SU-DHL-6 (cell line): Measurements from ENCODE around the gene RPP14.

ENCODE experiments used
- H2AFZ ChIP-seq: fragments of 200-600 bp; sonication (generic); 2 replicates; pipeline ENCODE4 v1.6.1; 2014; ENCODE audit warnings: low read depth, mild to moderate bottlenecking, moderate library complexity, mixed read lengths, antibody characterized with exemption, low read length; ENCODE audit not compliant: severe bottlenecking
- H3F3A ChIP-seq: fragments of 200-600 bp; shearing (Covaris generic); 2 replicates; pipeline ENCODE4 v1.6.0; 2016; ENCODE audit warnings: antibody characterized with exemption, mild to moderate bottlenecking; ENCODE audit not compliant: insufficient read depth
- H3K27ac ChIP-seq: fragments of 200-600 bp; sonication (generic); 2 replicates; pipeline ENCODE4 v1.5.1; 2016; ENCODE audit warnings: low read depth, mild to moderate bottlenecking, low read length, moderate library complexity, mixed read lengths
- H3K27me3 ChIP-seq: fragments of 200-600 bp; sonication (generic), shearing (Covaris generic); 2 replicates; pipeline ENCODE4 v1.6.0; 2014; ENCODE audit warnings: mild to moderate bottlenecking, low read length
- H3K36me3 ChIP-seq: fragments of 200-600 bp; sonication (generic); 2 replicates; pipeline ENCODE4 v1.6.1; 2014; ENCODE audit warnings: mild to moderate bottlenecking, low read length, mixed read lengths
- H3K4me2 ChIP-seq: fragments of 300-600, 200-600 bp; shearing (Covaris generic), sonication (generic); 2 replicates; pipeline ENCODE4 v1.6.0; 2014; ENCODE audit warnings: low read length, low read depth, mild to moderate bottlenecking; ENCODE audit not compliant: poor library complexity, severe bottlenecking
- H3K4me3 ChIP-seq: fragments of 200-600 bp; sonication (generic); 2 replicates; pipeline ENCODE4 v1.5.1; 2014; ENCODE audit warnings: antibody characterized with exemption, low read length, mild to moderate bottlenecking, mixed read lengths; ENCODE audit not compliant: insufficient read depth, poor library complexity, severe bottlenecking
- H3K79me2 ChIP-seq: fragments of 200-600 bp; sonication (generic); 2 replicates; pipeline ENCODE4 v1.6.1; 2014; ENCODE audit warnings: mild to moderate bottlenecking, low read length, moderate library complexity; ENCODE audit not compliant: insufficient read depth
- H3K9ac ChIP-seq: fragments of 200-600 bp; sonication (generic); 2 replicates; pipeline ENCODE4 v1.7.0; 2014; ENCODE audit warnings: mild to moderate bottlenecking, low read length
- H3K9me2 ChIP-seq: fragments of 200-600 bp; sonication (generic); replicated peaks from 2 replicates; pipeline ENCODE4 v1.6.1; 2014; ENCODE audit warnings: low read length; ENCODE audit not compliant: insufficient read depth
- H3K9me3 ChIP-seq: fragments of 200-600 bp; sonication (generic); 2 replicates; pipeline ENCODE4 v1.6.1; 2014; ENCODE audit warnings: low read length, mixed read lengths; ENCODE audit not compliant: insufficient read depth
- H4K20me1 ChIP-seq: fragments of 200-600 bp; sonication (generic); 2 replicates; pipeline ENCODE4 v1.6.1; 2014; ENCODE audit warnings: low read depth, mild to moderate bottlenecking, antibody characterized with exemption, low read length, moderate library complexity, mixed read lengths
- CTCF ChIP-seq: fragments of 200-600 bp; sonication (generic); IDR thresholded peaks from one replicate; pipeline ENCODE4 v1.5.1; 2017; ENCODE audit warnings: antibody characterized with exemption, mild to moderate bottlenecking, low read length, moderate library complexity; ENCODE audit not compliant: insufficient read depth, poor library complexity, severe bottlenecking
- EZH2phosphoT487 ChIP-seq: fragments of 200-600 bp; sonication (generic), shearing (Covaris generic); conservative IDR thresholded peaks from 2 replicates; pipeline ENCODE4 v1.6.1; 2018; ENCODE audit warnings: mild to moderate bottlenecking, antibody characterized with exemption, low read length, moderate library complexity, mixed read lengths

RPP14 gene

DNA sequence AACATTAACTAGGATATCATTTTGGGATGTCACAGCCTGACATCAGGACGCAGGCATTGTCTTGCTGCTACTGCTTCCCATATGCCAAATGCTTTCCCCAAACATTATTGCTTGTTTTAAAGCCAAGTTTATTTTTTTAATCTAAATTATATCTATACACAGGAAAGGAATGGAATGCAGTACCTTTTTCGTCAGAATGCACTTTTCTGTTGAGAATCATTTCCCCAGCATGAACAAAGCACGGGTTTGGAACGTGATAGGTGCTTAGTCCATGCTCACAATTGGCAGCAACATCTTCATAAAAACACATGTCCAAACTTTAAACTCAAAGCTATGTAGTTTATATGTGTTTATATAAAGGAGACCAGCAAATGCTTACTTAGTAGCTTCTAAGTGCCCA is 52.8 kb downstream of the RPP14 start:
- no peak for TF ChIP-seq EZH2phosphoT487
- no peak for TF ChIP-seq CTCF
- Histone ChIP-seq H3K4me2 (no peak overlapping the region), H3F3A (peaks cover 43% of the 10 kb centered on the region), H3K4me3 (no peak overlapping the region), H3K79me2 (peaks cover 93% of the 10 kb centered on the region), H4K20me1 (no peaks in the 10 kb centered on the region), H3K27ac (peak overlapping the region; percentile 98; the same call in 1 of the 2 replicates), H3K9me2 (no peaks in the 10 kb centered on the region), H3K9me3 (no peaks in the 10 kb centered on the region), H3K9ac (no peak overlapping the region), H3K27me3 (no peaks in the 10 kb centered on the region), H2AFZ (no peak overlapping the region), H3K36me3 (no peaks in the 10 kb centered on the region)

- Histone ChIP-seq H4K20me1 (no peaks in the 10 kb centered on the region), H3K4me2 (no peak overlapping the region), H3F3A (peaks cover 35% of the 10 kb centered on the region), H2AFZ (no peak overlapping the region), H3K79me2 (peaks cover 93% of the 10 kb centered on the region), H3K9ac (no peak overlapping the region), H3K9me2 (no peaks in the 10 kb centered on the region), H3K9me3 (no peaks in the 10 kb centered on the region), H3K27ac (no peak overlapping the region), H3K4me3 (no peak overlapping the region), H3K27me3 (no peaks in the 10 kb centered on the region), H3K36me3 (no peaks in the 10 kb centered on the region)
- TF ChIP-seq CTCF (no peak), EZH2phosphoT487 (no peak)
Observed at GRCh38 chr3:58359621-58360020, 53.6 kb downstream of the RPP14 start.

- Histone ChIP-seq H3K4me3 (no peak overlapping the region), H4K20me1 (peaks cover 12% of the 10 kb centered on the region; the same call in 1 of the 2 replicates), H2AFZ (no peak overlapping the region), H3K4me2 (no peak overlapping the region), H3K9me2 (no peaks in the 10 kb centered on the region), H3K9ac (no peak overlapping the region), H3K36me3 (no peaks in the 10 kb centered on the region), H3K79me2 (peaks cover 97% of the 10 kb centered on the region), H3F3A (peaks cover 14% of the 10 kb centered on the region; the same call in 1 of the 2 replicates), H3K27me3 (no peaks in the 10 kb centered on the region), H3K27ac (peak overlapping the region; percentile 11; the same call in 1 of the 2 replicates), H3K9me3 (no peaks in the 10 kb centered on the region)
- TF ChIP-seq EZH2phosphoT487 (no peak), CTCF (no peak)
Observed at GRCh38 chr3:58361866-58362265, 55.8 kb downstream of the RPP14 start.
